Aorta (tissue), 5 donors: ENCODE data around the gene NOSTRIN. TPM values are rescaled to one million over a fixed set of nuclear protein-coding genes. Genes with fewer than 3 reads are reported as not detected.

Experiments used
- ATAC-seq: fragments of 200-7000 bp; cut with Tn5 transposase; one replicate; pipeline ENCODE4 v1.9.1; 2022; ENCODE audit warnings: moderate library complexity; ENCODE audit not compliant: low FRiP score
- DNase-seq, 2 donors: peaks; one replicate each; pipeline ENCODE4 v3.0.0-alpha.2; 2020
- H3K27ac ChIP-seq, 2 donors: one replicate each; pipeline ENCODE4 v1.5.1; 2013; ENCODE audit warnings: low read length in 2 of 2, mild to moderate bottlenecking in 2 of 2, moderate library complexity in 2 of 2, control low read depth in 1 of 2, inconsistent platforms in 1 of 2, low read depth in 1 of 2
- H3K27me3 ChIP-seq, 2 donors: one replicate each; pipeline ENCODE4 v1.6.1; 2013; ENCODE audit warnings: control low read depth in 1 of 2, low read length in 1 of 2, mild to moderate bottlenecking in 1 of 2, moderate library complexity in 1 of 2; ENCODE audit not compliant: insufficient read depth in 2 of 2, control insufficient read depth in 1 of 2
- H3K36me3 ChIP-seq, 2 donors: one replicate each; pipeline ENCODE4 v1.6.1; 2013; ENCODE audit warnings: control low read depth in 1 of 2, low read length in 1 of 2, mild to moderate bottlenecking in 1 of 2; ENCODE audit not compliant: insufficient read depth in 2 of 2, control insufficient read depth in 1 of 2
- H3K4me1 ChIP-seq, 2 donors: one replicate each; pipeline ENCODE4 v1.6.1; 2013; ENCODE audit warnings: low read length in 2 of 2, control low read depth in 1 of 2, mild to moderate bottlenecking in 1 of 2, moderate library complexity in 1 of 2; ENCODE audit not compliant: insufficient read depth in 2 of 2, control insufficient read depth in 1 of 2
- H3K4me3 ChIP-seq, 2 donors: one replicate each; pipeline ENCODE4 v1.5.1; 2013; ENCODE audit warnings: low read length in 2 of 2, control low read depth in 1 of 2, mild to moderate bottlenecking in 1 of 2
- H3K9me3 ChIP-seq: one replicate; pipeline ENCODE4 v1.6.1; 2013; ENCODE audit warnings: mild to moderate bottlenecking, low read length; ENCODE audit not compliant: control insufficient read depth
- WGBS, 2 donors: extraction: QIAGEN DNeasy Blood & Tissue Kit; methylation state at CpG; one replicate each; pipeline ENCODE4 v1.1.7; 2013; 5-methylcytosine and 5-hydroxymethylcytosine counted together
- intact Hi-C, 2 donors: fragments of 100-400 bp; cut with DNase I; formaldehyde crosslinking; loops; one replicate each; pipeline versions ENCODE4 v1.14.2 to v1.15.0; 2022
- polyA plus RNA-seq, 2 donors: library from polyadenylated mRNA; stranded (reverse); fragments of 200-250 nt; gene quantifications; one replicate each; pipeline ENCODE4 v1.2.3, GENCODE V29; 2013
- total RNA-seq, 2 donors: library from RNA; stranded (reverse); fragmentation: NEBNext Ultra II Directional; extraction: Animal tissue kit (Norgen Biotek cat#: 25700); gene quantifications; one replicate each; pipeline ENCODE4 v1.2.1, GENCODE V29; 2021
- donor health status: healthy with polysubstance abuse.
- donor health status: Bipolar disorder and iron deficiency.
- donor health status: DM: no; HTN: no; CAD: no.
- donor health status: DM: no; HTN: no; CAD: no.
- donor health status: DM: yes; HTN: yes; CAD: no.

NOSTRIN gene
- total and polyA plus RNA-seq, 4 donors = 0.10 to 46.4 (median 25.6) TPM

DNA sequence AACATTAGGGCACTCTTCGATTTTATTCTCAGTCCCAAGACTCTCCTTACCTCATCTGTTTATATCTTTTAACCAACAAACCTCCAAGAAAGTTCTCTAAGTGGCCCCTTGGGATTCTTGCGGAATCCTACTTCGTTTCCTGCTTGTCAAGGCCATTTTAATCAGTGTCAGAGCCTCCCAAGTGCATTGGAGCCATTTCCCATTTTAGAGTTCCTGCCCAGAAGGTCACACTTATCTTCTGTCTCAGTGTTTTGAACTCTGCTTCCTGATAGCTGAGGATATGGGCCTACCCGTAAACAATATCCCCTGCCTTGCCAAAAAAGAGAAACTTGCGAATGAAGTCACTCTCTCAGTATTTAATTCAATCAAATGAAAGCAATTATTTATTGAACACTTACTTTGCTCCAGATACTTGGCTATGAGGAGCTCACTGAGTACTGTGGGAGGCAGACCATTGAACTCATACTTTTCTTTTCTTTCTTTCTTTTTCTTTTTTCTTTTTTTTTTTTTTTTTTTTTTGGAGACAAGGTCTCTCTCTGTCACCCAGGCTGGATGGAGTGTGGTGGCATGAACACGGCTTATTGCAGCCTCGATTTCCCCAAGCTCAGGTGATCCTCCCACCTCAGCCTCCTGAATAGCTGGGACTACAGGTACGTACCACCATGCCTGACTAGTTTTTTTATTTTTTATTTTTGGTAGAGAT is 5.7 kb upstream of the NOSTRIN start:
- H3K36me3 ChIP-seq = no peaks in the 10 kb centered on the region
- H3K27me3 ChIP-seq = no peaks in the 10 kb centered on the region
- no peak overlapping the region for H3K4me3 ChIP-seq
- no peaks in the 10 kb centered on the region for H3K9me3 ChIP-seq
- ATAC-seq = no peak
- H3K4me1 ChIP-seq = no peaks in the 10 kb centered on the region
- no peak for DNase-seq
- WGBS, 2 donors = 74 to 81% methylated on average over 8 of the region's 8 CpGs
- no peak overlapping the region for H3K27ac ChIP-seq
- intact Hi-C loops = no loop called here

DNA sequence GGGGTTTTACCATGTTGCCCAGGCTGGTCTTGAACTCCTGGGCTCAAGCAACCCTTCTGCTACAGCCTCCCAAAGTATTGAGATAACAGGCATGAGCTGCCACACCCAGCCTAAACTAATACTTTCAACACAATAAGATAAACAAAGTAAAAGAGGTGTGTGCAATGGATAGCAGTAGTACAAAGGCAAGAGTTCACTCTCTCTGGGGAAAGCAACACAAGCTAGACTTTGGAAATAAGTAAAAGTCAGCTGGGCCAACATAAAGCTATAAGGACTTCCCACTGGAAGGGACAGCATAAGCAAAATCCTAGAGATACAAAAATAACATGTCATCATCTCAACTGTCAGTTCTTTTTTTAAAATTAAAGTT is 5.2 kb upstream of the NOSTRIN start:
- no peak for ATAC-seq
- H3K4me1 ChIP-seq = no peaks in the 10 kb centered on the region

GRCh38 chr2:168798076-168798887 is 4.2 kb upstream of the NOSTRIN start:
- H3K27me3 ChIP-seq = no peaks in the 10 kb centered on the region
- no peak overlapping the region for H3K4me3 ChIP-seq
- DNase-seq = no peak
- intact Hi-C loops = no loop called here
- WGBS, 2 donors = 86 to 87% methylated on average over 13 of the region's 13 CpGs
- H3K4me1 ChIP-seq = no peaks in the 10 kb centered on the region
- H3K36me3 ChIP-seq = no peaks in the 10 kb centered on the region
- no peak overlapping the region for H3K27ac ChIP-seq
- ATAC-seq = no peak
- H3K9me3 ChIP-seq = no peaks in the 10 kb centered on the region

More for the DNA sequence above, 5.2 kb upstream of the NOSTRIN start:
- Histone ChIP-seq H3K36me3 (no peaks in the 10 kb centered on the region), H3K27ac (no peak overlapping the region), H3K4me3 (no peak overlapping the region), H3K9me3 (no peaks in the 10 kb centered on the region), H3K27me3 (no peaks in the 10 kb centered on the region)
- intact Hi-C loops = no loop called here
- no peak for DNase-seq

DNA sequence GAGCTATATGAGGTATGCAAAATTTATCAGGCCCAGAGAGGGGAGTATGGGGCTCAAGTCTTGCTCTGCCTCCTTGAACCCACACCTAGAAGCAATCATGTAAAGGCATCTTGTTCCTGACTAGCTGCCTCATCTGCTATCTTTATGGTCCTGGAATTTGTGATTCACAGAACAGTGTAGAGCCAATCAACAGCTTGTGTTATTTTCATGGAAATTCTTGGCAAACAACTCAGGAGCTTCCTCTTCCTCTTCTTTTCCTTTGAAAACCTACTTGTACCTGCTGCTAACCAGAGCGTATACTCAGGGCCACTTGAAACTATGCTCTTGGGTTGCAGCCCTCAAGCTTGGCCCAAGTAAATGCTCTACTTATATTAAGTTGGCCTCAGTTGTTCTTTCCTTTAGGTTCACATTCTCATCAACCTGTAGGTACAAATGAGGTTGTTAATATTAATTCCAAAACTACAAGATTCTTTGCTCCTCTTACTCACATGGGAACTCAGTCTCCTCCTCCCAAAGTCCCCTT is 3.5 kb upstream of the NOSTRIN start:
- H3K27ac ChIP-seq = no peak overlapping the region
- ATAC-seq (no peak), DNase-seq (no peak)
- intact Hi-C loops = no loop called here
- H3K36me3 ChIP-seq = no peaks in the 10 kb centered on the region
- no peaks in the 10 kb centered on the region for H3K9me3 ChIP-seq
- H3K27me3 ChIP-seq = no peaks in the 10 kb centered on the region
- no peaks in the 10 kb centered on the region for H3K4me1 ChIP-seq
- 96 to 99% methylated on average over 1 of the region's 1 CpG for WGBS, 2 donors
- no peak overlapping the region for H3K4me3 ChIP-seq

DNA sequence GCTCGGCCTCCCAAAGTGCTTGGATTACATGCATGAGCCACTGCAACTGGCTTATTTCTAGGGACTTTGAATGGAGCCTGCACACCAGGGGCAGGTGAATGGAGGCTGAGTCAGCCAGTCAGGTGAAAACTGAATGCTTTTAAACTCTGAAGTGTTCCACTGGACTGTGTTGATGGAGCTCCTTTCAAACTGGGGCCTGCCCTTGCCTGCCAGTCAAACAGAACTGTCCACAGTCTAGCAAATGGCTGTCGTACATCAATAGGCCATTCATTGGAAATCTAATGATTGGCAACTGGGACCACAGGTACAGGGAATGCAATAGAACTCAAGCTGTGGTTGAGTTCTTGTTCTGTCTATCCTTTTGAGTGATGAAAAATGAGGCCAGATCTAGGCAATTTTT is 966 bp upstream of the NOSTRIN start:
- Histone ChIP-seq H3K27ac (no peak overlapping the region), H3K27me3 (no peaks in the 10 kb centered on the region), H3K4me1 (no peaks in the 10 kb centered on the region), H3K9me3 (no peaks in the 10 kb centered on the region), H3K4me3 (no peak overlapping the region), H3K36me3 (no peaks in the 10 kb centered on the region)
- no peak for ATAC-seq
- intact Hi-C loops = no loop called here
- DNase-seq = no peak
- WGBS, 2 donors = 48 to 50% methylated on average over 2 of the region's 2 CpGs

- H3K9me3 ChIP-seq = no peaks in the 10 kb centered on the region
- no peak overlapping the region for H3K4me3 ChIP-seq
- no peak for DNase-seq
- H3K27me3 ChIP-seq = no peaks in the 10 kb centered on the region
- no peak for ATAC-seq
- H3K36me3 ChIP-seq = no peaks in the 10 kb centered on the region
- intact Hi-C loops = no loop called here
- no peaks in the 10 kb centered on the region for H3K4me1 ChIP-seq
- 49 to 59% methylated on average over 5 of the region's 5 CpGs for WGBS, 2 donors
- H3K27ac ChIP-seq = no peak overlapping the region
These were observed 655 bp downstream of the NOSTRIN start for GRCh38 chr2:168802859-168803725.

GRCh38 chr2:168804214-168804613 is 1.8 kb downstream of the NOSTRIN start:
- Histone ChIP-seq H3K9me3 (no peaks in the 10 kb centered on the region), H3K27me3 (no peaks in the 10 kb centered on the region), H3K4me3 (no peak overlapping the region), H3K27ac (no peak overlapping the region), H3K4me1 (peaks cover 0 to 1% of the 10 kb centered on the region in 2 donors), H3K36me3 (no peaks in the 10 kb centered on the region)
- WGBS, 2 donors = 81% methylated on average over 3 of the region's 3 CpGs
- ATAC-seq (no peak), DNase-seq (no peak)
- intact Hi-C loops = no loop called here

- DNase-seq = no peak
- intact Hi-C loops = no loop called here
- no peaks in the 10 kb centered on the region for H3K27me3 ChIP-seq
- H3K36me3 ChIP-seq = no peaks in the 10 kb centered on the region
- H3K27ac ChIP-seq = no peak overlapping the region
- WGBS, 2 donors = 96 to 97% methylated on average over 7 of the region's 7 CpGs
- peaks cover 0 to 1% of the 10 kb centered on the region in 2 donors for H3K4me1 ChIP-seq
- H3K9me3 ChIP-seq = no peaks in the 10 kb centered on the region
- H3K4me3 ChIP-seq = no peak overlapping the region
- ATAC-seq = no peak
These were observed 3.2 kb downstream of the NOSTRIN start for GRCh38 chr2:168805615-168806014.
